NCI-H1048 (cell line): ENCODE data around the gene DVL1.
"Not testable (repeated sequence)": the region's sequence is repeated elsewhere in the genome, so short reads cannot be mapped to it uniquely, and the experiment has no call there.

ENCODE experiments used
- DNase-seq: peaks from one replicate; lab custom pipeline; 2025; lab: John Stamatoyannopoulos, UW

Gene DVL1

GRCh38 chr1:1349256-1350012 is at the start of gene DVL1:
Gene DVL1 (minus strand): TSS chr1:1349418. CDS start chr1:1349065, 353 bp downstream.
- no peak for DNase-seq

DNA sequence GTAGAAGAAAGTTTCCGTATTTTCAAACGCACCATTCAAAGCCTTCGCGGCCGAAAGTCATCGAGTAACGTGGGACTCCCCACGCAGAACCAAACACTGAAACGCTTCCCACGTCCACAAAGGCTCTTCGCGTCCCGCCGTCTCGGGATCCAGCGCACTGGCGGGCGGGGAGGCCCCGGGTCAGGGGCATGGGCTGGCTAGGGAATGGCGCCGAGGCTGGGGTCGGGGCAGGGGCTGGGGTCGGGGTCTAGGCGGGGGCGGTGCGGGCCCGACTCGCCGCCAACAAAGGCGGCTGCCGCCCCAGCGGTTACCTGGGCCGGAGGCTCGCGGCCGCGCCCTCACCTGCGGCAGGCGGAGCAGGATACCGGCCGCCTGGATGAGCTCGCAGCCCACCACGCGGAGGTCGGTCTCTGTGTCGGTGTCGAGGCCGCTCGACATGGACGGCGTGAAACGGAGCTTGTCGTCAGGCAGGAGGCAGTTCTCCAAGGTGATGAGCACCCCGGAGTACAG is 49.5 kb upstream of the DVL1 start:
- DNase-seq, result no peak

- no peak for DNase-seq
Measured at GRCh38 chr1:1397839-1398523, 48.8 kb upstream of the DVL1 start.

GRCh38 chr1:1395166-1395565 is 45.9 kb upstream of the DVL1 start:
- no peak for DNase-seq

DNA sequence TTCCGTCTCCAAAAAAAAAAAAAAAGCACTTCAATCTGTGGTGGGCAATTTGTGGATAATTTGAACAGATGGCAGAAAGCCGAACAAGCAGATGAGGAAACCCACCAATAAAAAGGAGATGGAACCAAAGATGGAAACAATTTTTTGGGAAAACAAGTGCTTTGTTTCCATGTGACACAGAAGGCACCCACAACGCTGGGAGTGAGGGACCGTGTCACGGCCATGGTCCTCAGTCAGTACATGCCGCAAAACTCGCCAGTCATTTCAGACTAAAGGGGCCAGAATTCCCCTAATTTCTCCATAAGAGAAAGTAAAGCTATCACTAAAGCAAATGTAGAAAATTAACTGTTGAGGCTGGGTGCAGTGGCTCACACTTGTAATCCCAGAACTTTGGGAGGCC is 44.9 kb upstream of the DVL1 start:
- DNase-seq, result no peak

GRCh38 chr1:1393428-1393827 is 44.2 kb upstream of the DVL1 start:
- no peak for DNase-seq

GRCh38 chr1:1393014-1393413 is 43.8 kb upstream of the DVL1 start:
- no peak for DNase-seq

GRCh38 chr1:1391225-1391624 is 42.0 kb upstream of the DVL1 start:
- no peak for DNase-seq

DNA sequence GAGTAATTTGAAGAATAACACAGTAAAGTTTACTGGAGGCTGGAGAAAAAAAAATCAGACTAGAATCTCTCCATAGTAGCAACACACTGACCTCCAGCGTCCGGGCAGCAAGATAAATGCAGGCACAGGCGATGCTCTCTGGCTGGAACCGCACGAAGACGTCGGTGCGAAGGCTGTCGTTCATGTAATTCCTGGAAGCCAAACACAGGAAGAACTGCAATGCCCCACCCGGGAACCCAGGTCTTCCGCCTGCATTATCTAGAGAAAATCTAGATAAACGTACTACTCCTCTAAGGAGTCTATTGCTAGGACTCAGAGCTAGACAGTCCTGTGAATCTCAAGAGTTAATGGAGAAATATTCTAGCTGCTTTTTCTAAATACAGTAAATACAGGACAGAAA is 41.5 kb upstream of the DVL1 start:
- no peak for DNase-seq

GRCh38 chr1:1388078-1388472 is 38.9 kb upstream of the DVL1 start:
- DNase-seq, result no peak

GRCh38 chr1:1387098-1388077 is 38.2 kb upstream of the DVL1 start:
- no peak for DNase-seq

GRCh38 chr1:1385931-1386330 is 36.7 kb upstream of the DVL1 start:
- DNase-seq, result no peak

DNA sequence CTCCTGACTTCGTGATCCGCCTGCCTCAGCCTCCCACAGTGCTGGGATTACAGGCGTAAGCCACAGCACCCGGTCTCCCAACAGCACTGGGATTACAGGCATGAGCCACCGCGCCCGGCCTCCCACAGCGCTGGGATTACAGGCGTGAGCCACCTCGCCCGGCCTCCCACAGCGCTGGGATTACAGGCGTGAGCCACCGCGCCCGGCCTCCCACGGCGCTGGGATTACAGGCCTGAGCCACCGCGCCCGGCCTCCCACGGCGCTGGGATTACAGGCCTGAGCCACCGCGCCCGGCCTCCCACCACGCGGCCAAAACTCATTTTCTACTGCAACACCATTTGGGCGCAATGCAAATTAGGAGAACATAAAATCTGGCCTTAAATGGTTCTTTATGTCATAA is 36.1 kb upstream of the DVL1 start:
- not testable (repeated sequence) for DNase-seq

GRCh38 chr1:1381294-1381693 is 32.1 kb upstream of the DVL1 start:
- DNase-seq, result no peak

DNA sequence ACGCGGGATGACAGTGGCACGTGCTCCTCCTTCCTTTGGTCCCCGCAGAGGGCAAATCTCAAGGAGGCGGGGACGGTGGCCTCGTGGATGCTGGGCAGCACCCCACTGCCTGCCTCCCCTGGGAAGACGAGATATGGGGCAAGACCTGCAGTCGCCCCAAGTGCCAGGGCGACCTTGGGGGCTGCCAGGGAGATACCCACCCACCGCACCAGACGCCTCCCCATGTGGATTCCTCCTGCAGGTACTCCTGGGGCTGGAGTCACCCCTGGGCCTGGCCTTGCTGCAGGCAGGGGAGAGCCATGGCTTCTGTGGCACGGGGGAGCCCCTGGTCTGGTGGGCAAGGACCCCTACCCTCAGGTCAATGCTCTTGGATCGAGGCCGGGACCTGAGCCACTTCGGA is 31.6 kb upstream of the DVL1 start:
- DNase-seq, result no peak

GRCh38 chr1:1377540-1378205 is 28.5 kb upstream of the DVL1 start:
- no peak for DNase-seq

GRCh38 chr1:1376551-1377226 is 27.5 kb upstream of the DVL1 start:
- DNase-seq, result no peak

- DNase-seq, result peak; percentile 99
Measured at GRCh38 chr1:1374929-1375662, 25.9 kb upstream of the DVL1 start, which contains the start of gene AURKAIP1. Gene AURKAIP1 (minus strand): TSS chr1:1375207. CDS start chr1:1374756, 451 bp downstream.

- DNase-seq, result no peak
Measured at GRCh38 chr1:1374589-1374928, 25.3 kb upstream of the DVL1 start.

DNA sequence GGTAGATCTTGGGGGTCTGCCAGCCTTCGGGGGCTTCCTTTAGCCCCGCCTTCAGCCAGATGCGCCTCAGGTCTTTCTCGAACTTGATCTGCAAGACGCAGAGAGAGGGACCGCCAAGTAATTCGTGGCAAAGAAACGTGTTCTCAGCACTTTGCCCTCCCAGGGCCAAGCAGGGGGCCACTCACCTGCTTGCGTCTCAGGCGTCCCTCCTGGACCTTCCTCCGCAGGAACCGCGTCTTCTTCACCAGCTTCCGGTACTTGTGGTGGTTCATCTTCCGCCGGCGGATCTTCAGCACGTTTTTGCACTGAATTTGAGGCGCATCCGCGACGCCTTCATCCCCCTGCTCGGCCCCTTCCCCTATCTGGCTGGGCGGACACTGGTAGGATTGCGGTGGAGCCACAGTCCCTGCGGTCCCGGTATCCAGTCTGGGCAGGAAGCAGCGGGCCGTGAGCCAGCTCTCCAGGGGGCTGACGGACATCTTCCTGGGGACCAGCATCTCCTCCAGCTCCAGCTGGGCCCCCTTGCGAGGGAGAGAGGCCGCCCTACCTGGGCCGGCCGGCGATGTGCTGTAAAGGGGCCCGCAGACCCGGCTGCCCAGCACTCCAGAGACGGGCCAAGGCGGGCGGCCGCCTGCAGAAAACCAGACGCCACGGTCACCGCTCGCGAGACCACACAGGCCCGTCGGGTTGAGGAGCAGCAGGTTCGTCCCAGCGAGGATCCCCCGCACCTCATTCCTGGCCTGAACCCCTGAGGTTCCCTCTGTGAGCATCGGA is 24.8 kb upstream of the DVL1 start:
- DNase-seq, result no peak
